Activated T-helper 1 cell treated with anti-CD3 and anti-CD28 coated beads, Interleukin-12 subunit alpha, Interleukin-12 subunit beta, Interleukin-2, Interleukin-4 antibody, amounts not matched to agents 30 ng/mL and 10 ng/mL and 1 ng/mL, durations not matched to agents 14 hours and 24 hours and 36 hours (primary cell): Measurements from ENCODE around the gene ASIC2. TPM values are rescaled to one million over a fixed set of nuclear protein-coding genes. Genes with fewer than 3 reads are reported as not detected.

Experiments
- DNase-seq: peaks from one replicate; pipeline ENCODE4 v3.0.0; 2021; ENCODE audit warnings: low spot score
- H3K27ac Mint-ChIP-seq: one replicate; pipeline ENCODE4 v1.8.0; 2021; ENCODE audit warnings: mild to moderate bottlenecking, mixed read lengths
- H3K27me3 Mint-ChIP-seq: one replicate; pipeline ENCODE4 v1.8.0; 2022; ENCODE audit warnings: mild to moderate bottlenecking, moderate library complexity, mixed read lengths; ENCODE audit not compliant: insufficient read depth
- H3K36me3 Mint-ChIP-seq: one replicate; pipeline ENCODE4 v1.8.0; 2021; ENCODE audit warnings: low read depth, mixed read lengths
- H3K4me1 Mint-ChIP-seq: one replicate; pipeline ENCODE4 v1.8.0; 2021; ENCODE audit warnings: low read depth, mixed read lengths
- H3K4me3 Mint-ChIP-seq: one replicate; pipeline ENCODE4 v1.8.0; 2021; ENCODE audit warnings: mild to moderate bottlenecking, moderate library complexity, mixed read lengths
- H3K9me3 Mint-ChIP-seq: one replicate; pipeline ENCODE4 v1.8.0; 2021; ENCODE audit warnings: mixed read lengths
- intact Hi-C: fragments of 100-400 bp; cut with micrococcal nuclease; formaldehyde crosslinking; loops from one replicate; pipeline ENCODE4 v1.15.1; 2024
- total RNA-seq: library from RNA; stranded (reverse); gene quantifications from 2 replicates; pipeline ENCODE4 v1.2.3, GENCODE V29; 2022

ASIC2 gene
- total RNA-seq, 1 donor from 2014 or later, result not detected

- H3K4me1 Mint-ChIP-seq, result no peaks in the 10 kb centered on the region
- no peak for DNase-seq
- H3K27ac Mint-ChIP-seq, result no peak overlapping the region
- no peaks in the 10 kb centered on the region for H3K9me3 Mint-ChIP-seq
- intact Hi-C loops, result no loop called here
- peaks cover 2% of the 10 kb centered on the region for H3K27me3 Mint-ChIP-seq
- no peaks in the 10 kb centered on the region for H3K36me3 Mint-ChIP-seq
- no peak overlapping the region for H3K4me3 Mint-ChIP-seq
These were observed 247.9 kb downstream of the ASIC2 start for GRCh38 chr17:33045216-33045615.

GRCh38 chr17:33044771-33045170 is 248.3 kb downstream of the ASIC2 start:
- no peak overlapping the region for H3K27ac Mint-ChIP-seq
- no peaks in the 10 kb centered on the region for H3K36me3 Mint-ChIP-seq
- no peak for DNase-seq
- H3K4me3 Mint-ChIP-seq, result no peak overlapping the region
- peaks cover 2% of the 10 kb centered on the region for H3K27me3 Mint-ChIP-seq
- intact Hi-C loops, result no loop called here
- no peaks in the 10 kb centered on the region for H3K4me1 Mint-ChIP-seq
- H3K9me3 Mint-ChIP-seq, result no peaks in the 10 kb centered on the region

- DNase-seq, result no peak
- intact Hi-C loops, result no loop called here
- Mint-ChIP-seq H3K4me1 (no peaks in the 10 kb centered on the region), H3K36me3 (no peaks in the 10 kb centered on the region), H3K9me3 (no peaks in the 10 kb centered on the region), H3K4me3 (no peak overlapping the region), H3K27me3 (no peaks in the 10 kb centered on the region), H3K27ac (no peak overlapping the region)
These were observed 252.6 kb downstream of the ASIC2 start for GRCh38 chr17:33040461-33040860.

- Mint-ChIP-seq H3K4me3 (no peak overlapping the region), H3K4me1 (no peaks in the 10 kb centered on the region), H3K27me3 (no peaks in the 10 kb centered on the region), H3K27ac (no peak overlapping the region), H3K9me3 (no peaks in the 10 kb centered on the region), H3K36me3 (no peaks in the 10 kb centered on the region)
- no peak for DNase-seq
- intact Hi-C loops, result no loop called here
These were observed 253.2 kb downstream of the ASIC2 start for GRCh38 chr17:33039874-33040273.

- no peaks in the 10 kb centered on the region for H3K9me3 Mint-ChIP-seq
- intact Hi-C loops, result no loop called here
These were observed 254.4 kb downstream of the ASIC2 start for GRCh38 chr17:33038740-33039139.

GRCh38 chr17:33033176-33033575 is 259.9 kb downstream of the ASIC2 start:
- Mint-ChIP-seq H3K9me3 (no peaks in the 10 kb centered on the region), H3K4me3 (no peak overlapping the region), H3K36me3 (no peaks in the 10 kb centered on the region), H3K27ac (no peak overlapping the region), H3K4me1 (no peaks in the 10 kb centered on the region), H3K27me3 (peaks cover 3% of the 10 kb centered on the region)
- intact Hi-C loops, result no loop called here
- no peak for DNase-seq

More at GRCh38 chr17:33038740-33039139, 254.4 kb downstream of the ASIC2 start:
- Mint-ChIP-seq H3K36me3 (no peaks in the 10 kb centered on the region), H3K4me1 (no peaks in the 10 kb centered on the region), H3K4me3 (no peak overlapping the region), H3K27ac (no peak overlapping the region), H3K27me3 (no peaks in the 10 kb centered on the region)
- no peak for DNase-seq

- Mint-ChIP-seq H3K4me1 (no peaks in the 10 kb centered on the region), H3K27ac (no peak overlapping the region), H3K9me3 (no peaks in the 10 kb centered on the region), H3K36me3 (no peaks in the 10 kb centered on the region), H3K4me3 (no peak overlapping the region), H3K27me3 (peaks cover 7% of the 10 kb centered on the region)
- intact Hi-C loops, result no loop called here
- DNase-seq, result no peak
These were observed 264.3 kb downstream of the ASIC2 start for GRCh38 chr17:33028778-33029177.

GRCh38 chr17:33028061-33028460 is 265.0 kb downstream of the ASIC2 start:
- Mint-ChIP-seq H3K27me3 (peaks cover 7% of the 10 kb centered on the region), H3K4me3 (no peak overlapping the region), H3K27ac (no peak overlapping the region), H3K9me3 (no peaks in the 10 kb centered on the region), H3K4me1 (no peaks in the 10 kb centered on the region), H3K36me3 (no peaks in the 10 kb centered on the region)
- intact Hi-C loops, result no loop called here
- no peak for DNase-seq

- Mint-ChIP-seq H3K9me3 (no peaks in the 10 kb centered on the region), H3K27me3 (peaks cover 5% of the 10 kb centered on the region), H3K36me3 (no peaks in the 10 kb centered on the region), H3K27ac (no peak overlapping the region), H3K4me1 (no peaks in the 10 kb centered on the region), H3K4me3 (no peak overlapping the region)
- intact Hi-C loops, result no loop called here
- no peak for DNase-seq
These were observed 268.2 kb downstream of the ASIC2 start for GRCh38 chr17:33024688-33025486.

- Mint-ChIP-seq H3K9me3 (no peaks in the 10 kb centered on the region), H3K36me3 (no peaks in the 10 kb centered on the region), H3K27ac (no peak overlapping the region), H3K27me3 (peaks cover 9% of the 10 kb centered on the region), H3K4me3 (no peak overlapping the region), H3K4me1 (no peaks in the 10 kb centered on the region)
- DNase-seq, result no peak
- intact Hi-C loops, result no loop called here
These were observed 269.3 kb downstream of the ASIC2 start for GRCh38 chr17:33023790-33024189.

GRCh38 chr17:33021731-33022408 is 271.2 kb downstream of the ASIC2 start:
- no peak for DNase-seq
- Mint-ChIP-seq H3K9me3 (no peaks in the 10 kb centered on the region), H3K4me3 (no peak overlapping the region), H3K4me1 (no peaks in the 10 kb centered on the region), H3K36me3 (no peaks in the 10 kb centered on the region), H3K27ac (no peak overlapping the region), H3K27me3 (peaks cover 5% of the 10 kb centered on the region)
- intact Hi-C loops, result no loop called here

GRCh38 chr17:33019161-33019890 is 273.8 kb downstream of the ASIC2 start:
- Mint-ChIP-seq H3K27ac (no peak overlapping the region), H3K9me3 (no peaks in the 10 kb centered on the region), H3K4me3 (no peak overlapping the region), H3K36me3 (no peaks in the 10 kb centered on the region), H3K27me3 (peaks cover 5% of the 10 kb centered on the region), H3K4me1 (no peaks in the 10 kb centered on the region)
- intact Hi-C loops, result no loop called here
- no peak for DNase-seq

- H3K27me3 Mint-ChIP-seq, result peaks cover 5% of the 10 kb centered on the region
- H3K9me3 Mint-ChIP-seq, result no peaks in the 10 kb centered on the region
- no peak overlapping the region for H3K4me3 Mint-ChIP-seq
- no peaks in the 10 kb centered on the region for H3K36me3 Mint-ChIP-seq
- DNase-seq, result no peak
- no peaks in the 10 kb centered on the region for H3K4me1 Mint-ChIP-seq
- no peak overlapping the region for H3K27ac Mint-ChIP-seq
- intact Hi-C loops, result no loop called here
These were observed 275.7 kb downstream of the ASIC2 start for GRCh38 chr17:33017366-33017765.
